Measurements from ENCODE around the gene ANKS1B. TPM values are rescaled to one million over a fixed set of nuclear protein-coding genes. Genes with fewer than 3 reads are reported as not detected.

Gene ANKS1B
- polyA plus RNA-seq, 1 experiment = 0.27 TPM

- Histone ChIP-seq H3K36me3 (ENCODE audit: control insufficient read depth, insufficient read depth, low read length) (no peaks in the 10 kb centered on the region), H3K27me3 (ENCODE audit: control insufficient read depth, insufficient read depth, low read length) (no peaks in the 10 kb centered on the region), H3K4me3 (ENCODE audit: low read depth, low read length) (no peak overlapping the region)
- ChIA-PET CTCF (interaction anchor here (0.9 kb wide), 1 partner anchor 23 kb away, joined by 3 read pairs; no protein-coding TSS in a partner anchor), POLR2A (no interaction called here)
- DNase-seq (ENCODE audit: low read depth) = no peak
- no peak for TF ChIP-seq CTCF (IDR thresholded peaks at IDR 0.05; ENCODE audit: insufficient read depth, low read depth, low read length)
Measured at GRCh38 chr12:99049774-99050173, 935.0 kb downstream of the ANKS1B start.

- H3K4me3 ChIP-seq (ENCODE audit: low read depth, low read length) = no peak overlapping the region
- no peak for DNase-seq (ENCODE audit: low read depth)
- ChIA-PET CTCF (interaction anchor here (3.8 kb wide), 1 partner anchor 614 kb away, joined by 17 read pairs; no protein-coding TSS in a partner anchor), POLR2A (no interaction called here)
- H3K27me3 ChIP-seq (ENCODE audit: control insufficient read depth, insufficient read depth, low read length) = no peaks in the 10 kb centered on the region
- no peaks in the 10 kb centered on the region for H3K36me3 ChIP-seq (ENCODE audit: control insufficient read depth, insufficient read depth, low read length)
- no peak for TF ChIP-seq CTCF (IDR thresholded peaks at IDR 0.05; ENCODE audit: insufficient read depth, low read depth, low read length)
Measured at GRCh38 chr12:99045158-99045557, 939.6 kb downstream of the ANKS1B start.

GRCh38 chr12:99043319-99043914, 941.3 kb downstream of the ANKS1B start:
- no peak for DNase-seq (ENCODE audit: low read depth)
- Histone ChIP-seq H3K27me3 (ENCODE audit: control insufficient read depth, insufficient read depth, low read length) (no peaks in the 10 kb centered on the region), H3K36me3 (ENCODE audit: control insufficient read depth, insufficient read depth, low read length) (no peaks in the 10 kb centered on the region), H3K4me3 (ENCODE audit: low read depth, low read length) (no peak overlapping the region)
- TF ChIP-seq CTCF (IDR thresholded peaks at IDR 0.05; ENCODE audit: insufficient read depth, low read depth, low read length) = peak; percentile 90
- POLR2A ChIA-PET = no interaction called here
- CTCF ChIA-PET = interaction anchor here (0.7 to 3.8 kb wide), 9 partner anchors 9 to 724 kb away, joined by 3 to 17 read pairs (median 4); no protein-coding TSS in a partner anchor

GRCh38 chr12:99042226-99042625, 942.5 kb downstream of the ANKS1B start:
- H3K27me3 ChIP-seq (ENCODE audit: control insufficient read depth, insufficient read depth, low read length) = no peaks in the 10 kb centered on the region
- H3K4me3 ChIP-seq (ENCODE audit: low read depth, low read length) = no peak overlapping the region
- H3K36me3 ChIP-seq (ENCODE audit: control insufficient read depth, insufficient read depth, low read length) = no peaks in the 10 kb centered on the region
- DNase-seq (ENCODE audit: low read depth) = no peak
- no peak for TF ChIP-seq CTCF (IDR thresholded peaks at IDR 0.05; ENCODE audit: insufficient read depth, low read depth, low read length)
- CTCF ChIA-PET = interaction anchor here (0.6 to 3.8 kb wide), 4 partner anchors 11 to 617 kb away, joined by 3 to 17 read pairs (median 4); no protein-coding TSS in a partner anchor
- POLR2A ChIA-PET = no interaction called here

GRCh38 chr12:99039367-99040120, 945.2 kb downstream of the ANKS1B start:
- POLR2A ChIA-PET = no interaction called here

More at GRCh38 chr12:99039367-99040120, 945.2 kb downstream of the ANKS1B start:
- Histone ChIP-seq H3K27me3 (ENCODE audit: control insufficient read depth, insufficient read depth, low read length) (no peaks in the 10 kb centered on the region), H3K36me3 (ENCODE audit: control insufficient read depth, insufficient read depth, low read length) (no peaks in the 10 kb centered on the region), H3K4me3 (ENCODE audit: low read depth, low read length) (no peak overlapping the region)
- no peak for TF ChIP-seq CTCF (IDR thresholded peaks at IDR 0.05; ENCODE audit: insufficient read depth, low read depth, low read length)
- CTCF ChIA-PET = no interaction called here
- no peak for DNase-seq (ENCODE audit: low read depth)
